ENCODE data around the gene CSMD2. TPM values are rescaled to one million over a fixed set of nuclear protein-coding genes. Genes with fewer than 3 reads are reported as not detected.

Gene CSMD2
- total RNA-seq, 1 experiment from 2014 or later: 0.22 TPM

DNA sequence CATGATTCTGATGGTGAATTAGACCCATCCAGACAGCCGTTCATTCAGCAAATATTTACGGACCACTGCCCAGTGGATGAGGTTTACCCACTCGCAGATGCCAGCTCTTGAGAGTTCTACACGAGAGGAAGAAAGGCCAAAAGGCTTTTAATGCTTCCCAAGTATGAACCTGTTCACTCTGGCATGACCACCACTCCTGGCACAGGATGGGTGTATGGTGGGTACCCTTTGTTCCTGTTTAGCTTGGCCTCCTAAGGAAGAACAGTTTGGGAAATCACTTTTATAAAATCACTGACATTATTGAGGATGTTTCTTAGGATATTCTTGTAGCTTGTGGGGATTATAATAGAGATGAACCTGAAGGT, 233.9 kb downstream of the CSMD2 start (continued):
- no peak for TF ChIP-seq ZBTB33 (IDR thresholded peaks at IDR 0.05; ENCODE audit: extremely low read depth, insufficient replicate concordance, low read length)

DNA sequence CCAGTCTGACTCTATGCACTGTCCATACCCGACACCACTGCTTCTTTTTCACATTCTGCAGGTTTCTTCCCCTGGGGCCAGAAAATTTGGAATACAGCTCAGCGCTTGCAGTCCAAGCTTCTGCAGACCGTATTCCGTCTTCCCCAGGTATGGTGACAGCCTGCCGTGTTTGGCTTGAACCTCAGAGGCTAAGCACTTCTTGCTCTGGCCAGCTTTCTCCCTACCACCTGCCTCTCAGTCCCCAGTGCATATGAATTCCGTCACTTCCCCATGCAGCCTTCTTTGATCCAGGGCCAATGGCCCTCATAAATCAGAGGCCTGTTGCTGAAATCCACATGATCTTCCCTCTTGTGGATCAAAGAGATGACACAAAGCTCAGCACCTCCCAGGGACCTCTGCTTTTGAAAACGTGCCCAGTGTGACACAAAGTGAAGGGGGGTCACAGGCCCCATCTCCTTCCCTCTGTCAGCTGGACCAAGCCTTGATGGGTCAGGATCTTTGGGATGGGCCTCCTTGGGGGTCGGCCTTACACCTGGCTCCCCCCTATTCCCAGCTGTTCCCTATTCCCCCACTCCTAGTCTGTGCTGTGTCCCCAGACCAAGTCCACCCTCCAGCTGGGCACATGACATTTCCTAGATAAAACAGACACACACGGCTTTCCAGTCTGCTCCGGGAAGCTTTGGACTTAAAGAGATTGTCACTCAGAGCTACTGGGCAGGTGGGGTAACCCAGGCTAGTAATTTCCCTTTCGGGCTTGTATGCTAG, 234.5 kb downstream of the CSMD2 start:
- Histone ChIP-seq H4K20me1 (ENCODE audit: insufficient read depth) (no peaks in the 10 kb centered on the region), H3K27ac (ENCODE audit: low read depth, low read length) (no peak overlapping the region), H3K4me2 (ENCODE audit: low read length) (no peak overlapping the region), H3K4me3 (replicated peaks in 1 of 2; ENCODE audit: low read depth in 1 of 2, low read length in 2 of 2) (no peak overlapping the region), H3K9me2 (ENCODE audit: insufficient read depth) (no peaks in the 10 kb centered on the region), H3K4me1 (ENCODE audit: control insufficient read depth in 1 of 2, insufficient read depth in 2 of 2, low read length in 2 of 2) (no peaks in the 10 kb centered on the region), H2AFZ (ENCODE audit: low read depth, low read length, poor library complexity, severe bottlenecking) (no peak overlapping the region), H3K79me2 (ENCODE audit: insufficient read depth, low read length) (no peaks in the 10 kb centered on the region), H3K9me3 (ENCODE audit: control insufficient read depth in 1 of 2, insufficient read depth in 1 of 2, low read depth in 1 of 2, low read length in 2 of 2) (no peaks in the 10 kb centered on the region), H3K36me3 (ENCODE audit: control insufficient read depth in 1 of 2, insufficient read depth in 2 of 2, low read length in 2 of 2) (no peaks in the 10 kb centered on the region), H3K27me3 (ENCODE audit: insufficient read depth, low read length) (peaks cover 22% of the 10 kb centered on the region; the same call in 1 of the 2 replicates), H3K9ac (ENCODE audit: low read length) (no peak overlapping the region)
- ATAC-seq (no peak), DNase-seq (ENCODE audit: low read depth, low spot score) (no peak)
- TF ChIP-seq EZH2 (IDR thresholded peaks at IDR 0.05): no peak
- TF ChIP-seq SIN3A (IDR thresholded peaks at IDR 0.05; ENCODE audit: low read depth): no peak
- no peak for TF ChIP-seq CBX3 (IDR thresholded peaks at IDR 0.05; ENCODE audit: low read depth)
- no peak for TF ChIP-seq EGR1 (IDR thresholded peaks at IDR 0.05; ENCODE audit: low read depth)
- TF ChIP-seq ZFX (IDR thresholded peaks at IDR 0.05): no peak
- TF ChIP-seq, protein P1, sequence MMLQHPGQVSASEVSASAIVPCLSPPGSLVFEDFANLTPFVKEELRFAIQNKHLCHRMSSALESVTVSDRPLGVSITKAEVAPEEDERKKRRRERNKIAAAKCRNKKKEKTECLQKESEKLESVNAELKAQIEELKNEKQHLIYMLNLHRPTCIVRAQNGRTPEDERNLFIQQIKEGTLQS (IDR thresholded peaks at IDR 0.05): no peak
- TF ChIP-seq JUND (IDR thresholded peaks at IDR 0.05): no peak
- TF ChIP-seq YY1 (IDR thresholded peaks at IDR 0.05; ENCODE audit: extremely low read depth, insufficient replicate concordance, low read depth, low read length): no peak
- TF ChIP-seq, protein P2, sequence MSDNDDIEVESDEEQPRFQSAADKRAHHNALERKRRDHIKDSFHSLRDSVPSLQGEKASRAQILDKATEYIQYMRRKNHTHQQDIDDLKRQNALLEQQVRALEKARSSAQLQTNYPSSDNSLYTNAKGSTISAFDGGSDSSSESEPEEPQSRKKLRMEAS (IDR thresholded peaks at IDR 0.05): no peak
- ChIA-PET POLR2A (no interaction called here), CTCF (no interaction called here), RAD21 (ENCODE audit: low non-redundant PET in 1 of 2, low total read pairs in 2 of 2, uncharacterized antibody in 2 of 2, unreplicated experiment in 2 of 2) (no interaction called here)
- intact Hi-C loops (cut with micrococcal nuclease): no loop called here
- no TSS peak for BruUV-seq (replicated peaks)
